Colonic mucosa (tissue), 4 donors: ENCODE measurements around the gene SYCP1. TPM values are rescaled to one million over a fixed set of nuclear protein-coding genes. Genes with fewer than 3 reads are reported as not detected.

Experiments used
- DNase-seq: peaks from one replicate; pipeline ENCODE4 v3.0.0-alpha.2; 2020
- H3K27ac ChIP-seq: fragments of 200-600 bp; one replicate; pipeline ENCODE4 v1.8.0; 2021
- H3K27me3 ChIP-seq: fragments of 200-600 bp; one replicate; pipeline ENCODE4 v1.8.0; 2021
- H3K36me3 ChIP-seq: fragments of 200-600 bp; one replicate; pipeline ENCODE4 v1.8.0; 2021
- H3K4me1 ChIP-seq: fragments of 200-600 bp; one replicate; pipeline ENCODE4 v1.8.0; 2021; ENCODE audit warnings: mild to moderate bottlenecking
- H3K4me3 ChIP-seq: fragments of 200-600 bp; one replicate; pipeline ENCODE4 v1.8.0; 2021
- H3K9ac ChIP-seq, 2 donors: one replicate each; pipeline ENCODE4 v1.7.0; 2013; ENCODE audit warnings: control low read depth in 2 of 2, low read depth in 2 of 2, low read length in 2 of 2
- H3K9me3 ChIP-seq: fragments of 200-600 bp; one replicate; pipeline ENCODE4 v1.8.0; 2021
- intact Hi-C: fragments of 100-400 bp; cut with DNase I; formaldehyde crosslinking; loops from one replicate; pipeline ENCODE4 v1.14.1; 2022
- total RNA-seq, 2 donors: library from RNA; stranded (reverse); fragmentation: NEBNext Ultra II Directional in 1 of 2; extraction: Animal tissue kit (Norgen Biotek cat#: 25700) in 1 of 2; gene quantifications; one replicate each; pipeline ENCODE4 v1.2.1, GENCODE V29; 2021
- TF ChIP-seq, protein P1 (sequence below): fragments of 200-600 bp; IDR thresholded peaks from one replicate; pipeline ENCODE4 v1.8.0; 2022; ENCODE audit warnings: antibody characterized with exemption, mild to moderate bottlenecking
- donor health status: healthy.
- donor health status: DM: no; HTN: no; CAD: no.
- donor health status: DM: no; HTN: no; CAD: no.

The SYCP1 gene
- total RNA-seq, 2 donors from 2014 or later: not detected

DNA sequence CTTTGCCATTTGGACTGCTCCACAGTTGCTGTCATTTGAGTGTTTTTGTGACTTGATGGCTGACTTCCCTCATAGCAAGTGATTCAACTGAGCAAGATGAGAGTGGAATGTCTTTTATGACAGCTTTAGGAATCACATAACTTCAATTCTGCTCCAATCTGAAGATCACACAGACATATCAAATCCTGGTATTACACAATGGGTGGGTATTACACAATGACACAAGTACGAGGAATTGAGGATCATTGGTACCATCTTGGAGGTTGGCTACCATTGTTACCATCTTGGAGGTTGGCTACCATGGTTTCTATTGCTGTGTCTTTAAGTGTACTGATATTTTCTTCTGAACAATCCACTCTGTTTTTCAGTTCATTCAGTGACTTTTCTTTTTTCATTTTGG is 166.5 kb downstream of the SYCP1 start:
- intact Hi-C loops: no loop called here

DNA sequence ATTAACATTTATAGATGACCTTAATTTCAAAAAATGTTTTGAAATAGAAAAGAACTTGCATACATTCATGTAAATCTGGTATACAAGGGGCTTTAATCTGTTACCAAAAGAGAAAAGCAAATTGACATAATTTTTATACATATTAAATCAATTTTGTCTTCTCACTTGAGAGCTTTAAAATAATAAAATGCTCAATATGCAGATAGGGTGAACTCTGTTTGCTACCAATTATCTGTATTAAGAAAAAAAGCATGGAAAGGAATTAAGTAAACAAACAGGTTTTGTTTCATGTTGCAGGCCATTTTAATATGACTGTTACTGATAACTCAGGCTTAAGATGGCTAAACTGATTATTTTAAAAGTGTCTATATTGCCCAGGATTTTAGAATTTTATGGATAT is 168.9 kb downstream of the SYCP1 start:
- Histone ChIP-seq H3K4me3 (no peak overlapping the region), H3K36me3 (no peaks in the 10 kb centered on the region), H3K27ac (no peak overlapping the region), H3K27me3 (no peaks in the 10 kb centered on the region), H3K9ac (no peak overlapping the region), H3K4me1 (no peaks in the 10 kb centered on the region), H3K9me3 (no peaks in the 10 kb centered on the region)
- TF ChIP-seq, protein P1, sequence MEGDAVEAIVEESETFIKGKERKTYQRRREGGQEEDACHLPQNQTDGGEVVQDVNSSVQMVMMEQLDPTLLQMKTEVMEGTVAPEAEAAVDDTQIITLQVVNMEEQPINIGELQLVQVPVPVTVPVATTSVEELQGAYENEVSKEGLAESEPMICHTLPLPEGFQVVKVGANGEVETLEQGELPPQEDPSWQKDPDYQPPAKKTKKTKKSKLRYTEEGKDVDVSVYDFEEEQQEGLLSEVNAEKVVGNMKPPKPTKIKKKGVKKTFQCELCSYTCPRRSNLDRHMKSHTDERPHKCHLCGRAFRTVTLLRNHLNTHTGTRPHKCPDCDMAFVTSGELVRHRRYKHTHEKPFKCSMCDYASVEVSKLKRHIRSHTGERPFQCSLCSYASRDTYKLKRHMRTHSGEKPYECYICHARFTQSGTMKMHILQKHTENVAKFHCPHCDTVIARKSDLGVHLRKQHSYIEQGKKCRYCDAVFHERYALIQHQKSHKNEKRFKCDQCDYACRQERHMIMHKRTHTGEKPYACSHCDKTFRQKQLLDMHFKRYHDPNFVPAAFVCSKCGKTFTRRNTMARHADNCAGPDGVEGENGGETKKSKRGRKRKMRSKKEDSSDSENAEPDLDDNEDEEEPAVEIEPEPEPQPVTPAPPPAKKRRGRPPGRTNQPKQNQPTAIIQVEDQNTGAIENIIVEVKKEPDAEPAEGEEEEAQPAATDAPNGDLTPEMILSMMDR: no peak
- no peak for DNase-seq
- intact Hi-C loops: no loop called here

More for the DNA sequence above, 166.5 kb downstream of the SYCP1 start:
- Histone ChIP-seq H3K4me1 (no peaks in the 10 kb centered on the region), H3K9me3 (no peaks in the 10 kb centered on the region), H3K36me3 (no peaks in the 10 kb centered on the region), H3K27me3 (no peaks in the 10 kb centered on the region), H3K4me3 (no peak overlapping the region), H3K9ac (no peak overlapping the region), H3K27ac (no peak overlapping the region)
- TF ChIP-seq, protein P1: no peak
- no peak for DNase-seq

DNA sequence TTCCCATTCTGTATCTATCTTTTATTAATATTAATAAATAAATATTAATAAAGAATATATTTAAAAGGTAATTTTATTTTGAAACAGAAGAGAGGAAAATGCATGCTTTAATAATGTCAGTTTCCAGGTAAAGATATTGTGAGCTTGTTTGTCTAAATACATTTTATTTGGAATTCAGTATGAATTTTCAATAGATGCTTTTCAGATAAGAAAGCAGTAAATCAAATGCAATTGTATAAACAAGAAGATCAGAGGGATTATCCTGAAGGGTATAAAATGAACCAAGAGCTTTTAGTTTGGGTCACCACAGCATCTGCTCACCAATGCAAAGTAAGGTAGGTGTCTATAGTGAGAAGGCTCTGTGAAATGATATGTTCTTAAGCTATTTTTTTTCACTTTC is 174.9 kb downstream of the SYCP1 start, which contains the start of gene TSHB:
Gene TSHB (plus strand): TSS at position 301 of the 400 bp plus-strand sequence. CDS start 3,537 bp downstream, outside the sequence.
- Histone ChIP-seq H3K9ac (no peak within 1 kb of the TSS), H3K27ac (no peak within 1 kb of the TSS), H3K9me3 (no peaks in the 10 kb centered on the region), H3K4me3 (no peak within 1 kb of the TSS), H3K36me3 (no peaks in the 10 kb centered on the region), H3K4me1 (no peaks in the 10 kb centered on the region), H3K27me3 (no peaks in the 10 kb centered on the region)
- intact Hi-C loops: no loop called here
- TF ChIP-seq, protein P1: no peak
- DNase-seq: no peak

DNA sequence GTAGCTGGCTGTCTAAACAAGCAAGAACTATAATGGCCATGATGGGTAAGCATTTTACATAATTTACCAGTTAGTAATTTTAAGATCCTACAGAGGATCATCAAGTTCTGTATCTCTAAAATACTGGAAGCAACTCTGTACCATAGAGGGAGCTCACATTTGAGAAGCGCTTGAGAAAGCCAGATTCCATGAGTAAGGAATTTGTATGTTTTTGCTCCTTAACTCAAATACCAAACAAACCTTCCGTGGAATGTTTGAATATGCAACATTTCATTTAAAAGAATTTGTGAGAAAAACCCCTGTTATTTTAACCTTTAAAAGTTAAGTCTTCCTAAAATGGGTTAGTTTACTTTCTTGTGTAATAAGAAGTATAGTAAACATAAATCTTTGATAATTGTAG is 176.9 kb downstream of the SYCP1 start:
- intact Hi-C loops: no loop called here
- H3K9ac ChIP-seq: no peak overlapping the region
- H3K4me1 ChIP-seq: no peaks in the 10 kb centered on the region
- no peaks in the 10 kb centered on the region for H3K36me3 ChIP-seq
- H3K27me3 ChIP-seq: no peaks in the 10 kb centered on the region
- TF ChIP-seq, protein P1: no peak
- no peak overlapping the region for H3K27ac ChIP-seq
- no peaks in the 10 kb centered on the region for H3K9me3 ChIP-seq
- H3K4me3 ChIP-seq: no peak overlapping the region
- no peak for DNase-seq

DNA sequence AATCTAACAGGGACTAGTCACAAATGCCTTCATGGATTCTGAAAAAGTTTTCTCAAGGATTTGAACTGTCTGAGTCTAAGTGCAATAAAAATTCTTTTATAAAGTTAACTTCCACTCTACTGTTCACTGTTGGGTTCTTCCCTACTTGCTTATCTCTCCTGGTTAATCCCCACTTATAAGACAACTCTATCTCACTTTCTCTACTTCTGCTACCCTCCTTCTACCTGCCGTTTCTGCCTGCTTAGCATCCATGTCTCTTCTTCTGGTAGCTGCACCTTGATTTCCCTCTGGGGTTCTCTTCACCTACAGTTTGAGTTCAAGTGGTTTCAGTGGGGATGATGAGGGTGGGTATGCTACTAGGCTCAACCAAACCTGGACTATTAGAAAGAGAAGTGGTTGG is 181.0 kb downstream of the SYCP1 start:
- Histone ChIP-seq H3K36me3 (no peaks in the 10 kb centered on the region), H3K27ac (no peak overlapping the region), H3K9me3 (no peaks in the 10 kb centered on the region), H3K27me3 (no peaks in the 10 kb centered on the region), H3K4me3 (no peak overlapping the region), H3K4me1 (no peaks in the 10 kb centered on the region), H3K9ac (no peak overlapping the region)
- intact Hi-C loops: no loop called here
- TF ChIP-seq, protein P1: no peak
- no peak for DNase-seq
